ENCODE results near the gene IL32. TPM values are rescaled to one million over a fixed set of nuclear protein-coding genes. Genes with fewer than 3 reads are reported as not detected.

Gene IL32
- total and polyA plus RNA-seq, 2 donors (not counting 1 experiment from before 2014, with no cell fraction given): 2.0 to 2.3 TPM

GRCh38 chr16:3089717-3090592 lies 24.5 kb downstream of the IL32 start:
- ChIA-PET CTCF (interaction anchor here (1.3 to 3.2 kb wide), 3 partner anchors 12 to 39 kb away, joined by 3 to 16 read pairs (median 3); no protein-coding TSS in a partner anchor), POLR2A (no interaction called here)
- H3K27ac ChIP-seq (ENCODE audit: low read length in 2 of 2): no peak overlapping the region
- H3K4me3 ChIP-seq (ENCODE audit: control extremely low read depth in 1 of 5, extremely low read depth in 1 of 5, insufficient read depth in 1 of 5, low read depth in 2 of 5, low read length in 4 of 5): no peak overlapping the region
- no peaks in the 10 kb centered on the region for H3K79me2 ChIP-seq (ENCODE audit: control insufficient read depth, insufficient read depth, low read length)
- Mint-ChIP-seq H3K9me3 (ENCODE audit: insufficient read depth) (no peaks in the 10 kb centered on the region), H3K4me3 (no peak overlapping the region), H3K27me3 (peaks cover 7% of the 10 kb centered on the region), H3K4me1 (peaks cover 8% of the 10 kb centered on the region), H3K27ac (no peak overlapping the region)
- no peaks in the 10 kb centered on the region for H4K20me1 ChIP-seq (ENCODE audit: control insufficient read depth, insufficient read depth, low read length, poor library complexity, severe bottlenecking)
- no peak overlapping the region for H3K4me2 ChIP-seq (replicated peaks; ENCODE audit: low read depth, low read length, poor library complexity, severe bottlenecking)
- WGBS (ENCODE audit: insufficient coverage): 98% methylated on average over 81 of the region's 81 CpGs
- intact Hi-C loops (cut with micrococcal nuclease): no loop called here
- no peak for DNase-seq
- H2AFZ ChIP-seq (ENCODE audit: insufficient read depth, low read depth, low read length, poor library complexity, severe bottlenecking): no peak overlapping the region
- ATAC-seq (ENCODE audit: low read depth): no peak
- H3K4me1 ChIP-seq (ENCODE audit: control insufficient read depth in 2 of 2, insufficient read depth in 2 of 2, low read length in 2 of 2): no peaks in the 10 kb centered on the region
- no peak overlapping the region for H3K9ac ChIP-seq (ENCODE audit: low read length)
- no peaks in the 10 kb centered on the region for H3K9me3 ChIP-seq (ENCODE audit: control extremely low read depth in 1 of 3, control insufficient read depth in 2 of 3, insufficient read depth in 1 of 3, low read length in 2 of 3)
- H3K36me3 ChIP-seq (replicated peaks in 1 of 2; ENCODE audit: control extremely low read depth in 1 of 2, control insufficient read depth in 1 of 2, extremely low read depth in 1 of 2, insufficient read depth in 2 of 2, low read length in 1 of 2): no peaks in the 10 kb centered on the region
- TF ChIP-seq EZH2 (IDR thresholded peaks at IDR 0.05; ENCODE audit: borderline replicate concordance, insufficient read depth, low read depth, low read length, poor library complexity, severe bottlenecking): no peak
- TF ChIP-seq CTCF (IDR thresholded peaks at IDR 0.05): no peak
- H3K27me3 ChIP-seq (replicated peaks in 1 of 4; ENCODE audit: control extremely low read depth in 1 of 4, control insufficient read depth in 3 of 4, insufficient read depth in 4 of 4, low read length in 3 of 4): peaks cover 0 to 8% (median 3%) of the 10 kb centered on the region in 4 experiments

GRCh38 chr16:3091551-3091950 lies 26.1 kb downstream of the IL32 start:
- Histone ChIP-seq H3K4me3 (ENCODE audit: control extremely low read depth in 1 of 5, extremely low read depth in 1 of 5, insufficient read depth in 1 of 5, low read depth in 2 of 5, low read length in 4 of 5) (no peak overlapping the region), H3K9me3 (ENCODE audit: control extremely low read depth in 1 of 3, control insufficient read depth in 2 of 3, insufficient read depth in 1 of 3, low read length in 2 of 3) (no peaks in the 10 kb centered on the region), H3K9ac (ENCODE audit: low read length) (no peak overlapping the region), H3K4me2 (replicated peaks; ENCODE audit: low read depth, low read length, poor library complexity, severe bottlenecking) (no peak overlapping the region), H2AFZ (ENCODE audit: insufficient read depth, low read depth, low read length, poor library complexity, severe bottlenecking) (no peak overlapping the region), H3K27me3 (replicated peaks in 1 of 4; ENCODE audit: control extremely low read depth in 1 of 4, control insufficient read depth in 3 of 4, insufficient read depth in 4 of 4, low read length in 3 of 4) (peaks cover 0 to 8% (median 3%) of the 10 kb centered on the region in 4 experiments), H3K36me3 (replicated peaks in 1 of 2; ENCODE audit: control extremely low read depth in 1 of 2, control insufficient read depth in 1 of 2, extremely low read depth in 1 of 2, insufficient read depth in 2 of 2, low read length in 1 of 2) (no peaks in the 10 kb centered on the region), H3K79me2 (ENCODE audit: control insufficient read depth, insufficient read depth, low read length) (no peaks in the 10 kb centered on the region), H3K27ac (ENCODE audit: low read length in 2 of 2) (no peak overlapping the region), H4K20me1 (ENCODE audit: control insufficient read depth, insufficient read depth, low read length, poor library complexity, severe bottlenecking) (no peaks in the 10 kb centered on the region), H3K4me1 (ENCODE audit: control insufficient read depth in 2 of 2, insufficient read depth in 2 of 2, low read length in 2 of 2) (peaks cover 9 to 12% of the 10 kb centered on the region in 2 donors)
- WGBS (ENCODE audit: insufficient coverage): 87% methylated on average over 8 of the region's 8 CpGs
- Mint-ChIP-seq H3K27ac (no peak overlapping the region), H3K4me3 (no peak overlapping the region), H3K9me3 (ENCODE audit: insufficient read depth) (no peaks in the 10 kb centered on the region), H3K27me3 (peaks cover 7% of the 10 kb centered on the region), H3K4me1 (peaks cover 18% of the 10 kb centered on the region)
- CTCF ChIA-PET: interaction anchor here (1.4 kb wide), 1 partner anchor 8 kb away, joined by 4 read pairs; the partner anchor contains the start of gene ZSCAN10
- no peak for ATAC-seq (ENCODE audit: low read depth)
- DNase-seq: no peak
- TF ChIP-seq EZH2 (IDR thresholded peaks at IDR 0.05; ENCODE audit: borderline replicate concordance, insufficient read depth, low read depth, low read length, poor library complexity, severe bottlenecking): no peak
- POLR2A ChIA-PET: no interaction called here
- intact Hi-C loops (cut with micrococcal nuclease): no loop called here
